RWPE2 (cell line): ENCODE measurements around the gene C2CD2L.
"Not testable (repeated sequence)": the region's sequence is repeated elsewhere in the genome, so short reads cannot be mapped to it uniquely, and the experiment has no call there.

Source experiments
- ATAC-seq: fragments of 200-7000 bp; cut with Tn5 transposase; 3 replicates; pipeline ENCODE4 v1.9.1; 2021; ENCODE audit warnings: low read depth
- DNase-seq: peaks from one replicate; pipeline ENCODE4 v3.0.0-alpha.2; 2020; ENCODE audit warnings: low spot score
- H3K27ac ChIP-seq: fragments of 450-650 bp; 2 replicates; pipeline ENCODE4 v1.5.1; 2017; ENCODE audit warnings: mild to moderate bottlenecking; ENCODE audit not compliant: poor library complexity, severe bottlenecking
- H3K27me3 ChIP-seq: fragments of 250-450 bp; sonication (Bioruptor Pico); 2 replicates; pipeline ENCODE4 v1.5.1; 2021; ENCODE audit warnings: mild to moderate bottlenecking, moderate library complexity; ENCODE audit not compliant: insufficient read depth, poor library complexity, severe bottlenecking
- H3K36me3 ChIP-seq: fragments of 250-450 bp; sonication (Bioruptor Pico); 2 replicates; pipeline ENCODE4 v1.5.1; 2020; ENCODE audit warnings: low read depth, mild to moderate bottlenecking, moderate library complexity
- H3K4me1 ChIP-seq: fragments of 250-450 bp; sonication (Bioruptor Pico); 2 replicates; pipeline ENCODE4 v1.5.1; 2021; ENCODE audit warnings: mild to moderate bottlenecking, moderate library complexity; ENCODE audit not compliant: insufficient read depth, poor library complexity, severe bottlenecking
- H3K4me3 ChIP-seq: fragments of 250-450 bp; sonication (Bioruptor Pico); 2 replicates; pipeline ENCODE4 v1.5.1; 2021; ENCODE audit warnings: mild to moderate bottlenecking, moderate library complexity; ENCODE audit not compliant: severe bottlenecking
- H3K9me3 ChIP-seq: fragments of 250-450 bp; sonication (Bioruptor Pico); 2 replicates; pipeline ENCODE4 v1.5.1; 2021; ENCODE audit warnings: mild to moderate bottlenecking, moderate library complexity; ENCODE audit not compliant: severe bottlenecking
- CTCF ChIP-seq: fragments of 450-650 bp; IDR thresholded peaks from one replicate; pipeline ENCODE4 v1.5.1; 2017; ENCODE audit warnings: mild to moderate bottlenecking, moderate library complexity; ENCODE audit not compliant: poor library complexity, severe bottlenecking

The C2CD2L gene

GRCh38 chr11:119126675-119127268 lies 19.6 kb downstream of the C2CD2L start:
- H3K9me3 ChIP-seq, result no peaks in the 10 kb centered on the region
- H3K27ac ChIP-seq, result no peak overlapping the region
- H3K27me3 ChIP-seq, result no peaks in the 10 kb centered on the region
- DNase-seq (no peak), ATAC-seq (no peak)
- no peaks in the 10 kb centered on the region for H3K4me1 ChIP-seq
- no peak overlapping the region for H3K4me3 ChIP-seq
- peaks cover 44% of the 10 kb centered on the region for H3K36me3 ChIP-seq
- TF ChIP-seq CTCF, result no peak

- DNase-seq (no peak), ATAC-seq (no peak)
- H3K27ac ChIP-seq, result no peak overlapping the region
- H3K36me3 ChIP-seq, result peaks cover 56% of the 10 kb centered on the region
- TF ChIP-seq CTCF, result no peak
- no peaks in the 10 kb centered on the region for H3K27me3 ChIP-seq
- no peaks in the 10 kb centered on the region for H3K4me1 ChIP-seq
- no peak overlapping the region for H3K4me3 ChIP-seq
- H3K9me3 ChIP-seq, result no peaks in the 10 kb centered on the region
Observed at GRCh38 chr11:119130662-119131061, 23.5 kb downstream of the C2CD2L start.

- Histone ChIP-seq H3K9me3 (no peaks in the 10 kb centered on the region), H3K4me3 (no peak overlapping the region), H3K36me3 (peaks cover 43% of the 10 kb centered on the region), H3K4me1 (no peaks in the 10 kb centered on the region), H3K27me3 (no peaks in the 10 kb centered on the region), H3K27ac (no peak overlapping the region)
- TF ChIP-seq CTCF, result peak; percentile 53
- DNase-seq, result no peak
- peak; percentile 53; the same call in 2 of the 3 replicates for ATAC-seq
Observed at GRCh38 chr11:119134389-119134978, 27.3 kb downstream of the C2CD2L start.

GRCh38 chr11:119139276-119139675 lies 32.1 kb downstream of the C2CD2L start:
- not testable (repeated sequence) for ATAC-seq, H3K4me1 ChIP-seq, H3K9me3 ChIP-seq, H3K27me3 ChIP-seq, H3K36me3 ChIP-seq, DNase-seq, H3K4me3 ChIP-seq, H3K27ac ChIP-seq

- ATAC-seq (peak; percentile 86), DNase-seq (no peak)
- peak; percentile 63 for TF ChIP-seq CTCF
- no peaks in the 10 kb centered on the region for H3K27me3 ChIP-seq
- no peaks in the 10 kb centered on the region for H3K4me1 ChIP-seq
- H3K27ac ChIP-seq, result no peak overlapping the region
- H3K36me3 ChIP-seq, result no peaks in the 10 kb centered on the region
- no peak overlapping the region for H3K4me3 ChIP-seq
- no peaks in the 10 kb centered on the region for H3K9me3 ChIP-seq
Observed at GRCh38 chr11:119144825-119145486, 37.8 kb downstream of the C2CD2L start.
